CD4-positive, alpha-beta T cell treated with Interleukin-6 at 100 ng/mL for 8 hours (primary cell): Measurements from ENCODE around the gene NMT2.
"Not testable (repeated sequence)": the region's sequence is repeated elsewhere in the genome, so short reads cannot be mapped to it uniquely, and the experiment has no call there.

Experiments used
- DNase-seq: peaks from one replicate; pipeline ENCODE4 v3.0.0-alpha.2; 2020; ENCODE audit warnings: mixed read lengths, low spot score

The NMT2 gene

DNA sequence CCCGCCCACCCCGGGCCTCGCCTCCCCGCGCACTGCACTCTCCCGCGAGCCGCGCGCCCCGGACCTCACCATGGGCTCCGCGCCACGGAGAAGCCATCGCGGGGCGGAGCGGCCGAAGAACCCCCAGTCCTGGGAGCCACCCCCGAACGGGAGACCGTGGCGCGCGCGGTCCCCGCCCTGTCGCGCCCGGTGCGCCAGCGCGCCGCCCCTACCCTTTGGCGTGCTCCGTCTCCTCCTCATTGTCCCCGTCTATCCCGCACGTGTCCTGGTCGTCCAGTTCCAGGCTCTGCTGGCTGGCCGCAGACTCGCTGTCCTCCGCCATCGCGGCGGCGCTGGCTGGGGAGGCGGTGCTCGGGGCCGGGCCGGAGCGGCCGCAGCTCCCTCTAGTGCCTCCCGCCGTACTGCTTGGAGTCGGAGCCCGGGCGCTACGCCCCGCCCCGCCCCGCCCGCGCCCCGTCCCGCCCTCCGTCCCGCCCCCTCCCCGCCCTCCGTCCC is at the start of gene NMT2:
NMT2 (minus strand) TSS at position 403 of the 495 bp plus-strand sequence; CDS start at position 322, 81 bp downstream.
- DNase-seq, result no peak

DNA sequence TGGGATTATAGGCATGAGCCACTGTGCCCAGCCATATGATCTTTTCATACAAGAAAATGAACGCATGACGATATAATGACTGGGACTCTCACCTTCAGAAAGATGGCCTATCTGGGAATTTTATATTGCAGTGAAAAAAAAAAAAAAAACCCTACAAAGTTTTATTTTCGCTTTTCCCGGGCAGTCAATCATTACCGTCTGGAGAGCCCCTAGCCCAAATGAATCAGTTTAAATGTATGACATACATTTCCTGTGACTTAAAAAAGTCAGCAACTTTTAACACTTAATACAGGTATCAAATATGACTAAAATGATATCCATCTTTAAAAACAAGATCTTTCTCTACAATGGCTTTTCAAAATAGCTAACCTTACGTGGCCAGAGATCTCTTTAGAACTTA is 48.2 kb upstream of the NMT2 start:
- DNase-seq, result no peak

DNA sequence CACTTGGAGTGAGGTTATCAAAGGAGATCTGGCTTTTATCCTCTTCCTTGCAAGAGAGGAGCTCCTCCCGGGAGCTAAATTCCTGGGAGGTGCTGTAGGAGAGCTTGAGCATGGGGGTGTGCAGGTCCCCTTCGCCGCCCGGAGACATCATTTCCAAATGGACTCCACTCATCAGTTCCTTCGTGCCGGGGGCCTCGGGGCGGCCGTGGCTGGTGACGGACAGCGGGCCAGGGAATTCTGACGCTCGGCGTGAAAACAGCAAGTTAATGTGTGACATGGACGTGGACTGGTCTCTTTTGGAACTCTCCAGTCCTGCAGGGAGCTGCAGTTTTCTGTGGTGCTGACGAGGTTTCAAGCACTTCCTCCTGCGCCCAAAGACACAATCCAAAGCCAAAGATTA is 45.7 kb upstream of the NMT2 start:
- no peak for DNase-seq

DNA sequence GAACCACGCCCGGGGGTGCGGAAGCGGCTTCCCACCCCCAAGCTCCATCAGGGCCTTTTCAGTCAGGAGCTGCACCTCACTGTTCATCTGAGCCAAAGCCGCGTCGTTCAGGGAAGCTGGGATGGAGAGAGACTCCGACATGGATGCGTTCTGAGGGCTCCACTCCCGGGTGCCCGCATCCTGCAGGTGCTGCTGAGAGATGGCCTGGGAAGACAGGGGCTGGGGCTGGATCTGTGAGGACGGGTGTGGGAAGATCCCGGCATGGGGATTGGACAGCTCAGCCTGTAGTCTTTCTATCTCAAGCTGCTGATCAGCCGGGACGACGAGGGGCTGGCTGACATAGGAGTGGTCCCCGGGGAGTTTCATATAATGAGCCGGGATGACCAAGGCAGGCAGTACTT is 45.0 kb upstream of the NMT2 start:
- no peak for DNase-seq

DNA sequence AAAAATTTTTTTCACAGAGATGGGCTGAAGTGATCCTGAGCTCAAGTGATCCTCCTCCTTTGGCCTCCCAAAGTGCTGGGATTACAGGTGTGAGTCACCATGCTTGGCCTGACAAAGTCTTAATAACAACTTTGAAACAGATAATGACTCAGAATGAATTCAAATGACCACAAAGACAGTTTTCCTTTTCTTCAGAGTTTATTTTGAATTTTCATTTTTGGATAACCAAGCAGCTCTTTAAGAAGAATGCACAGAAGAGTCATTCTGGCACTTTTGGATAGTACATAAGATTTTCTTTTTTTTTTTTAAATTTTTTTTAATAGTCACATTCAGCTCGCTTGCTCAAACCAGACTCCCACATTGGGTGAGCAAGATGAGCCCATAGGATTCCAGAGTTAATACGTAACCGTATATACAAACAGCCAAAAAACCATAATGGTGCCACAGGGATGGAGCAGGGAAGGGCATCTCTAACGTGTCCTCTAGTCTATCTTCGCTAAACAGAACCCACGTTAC is 43.0 kb upstream of the NMT2 start:
- no peak for DNase-seq

DNA sequence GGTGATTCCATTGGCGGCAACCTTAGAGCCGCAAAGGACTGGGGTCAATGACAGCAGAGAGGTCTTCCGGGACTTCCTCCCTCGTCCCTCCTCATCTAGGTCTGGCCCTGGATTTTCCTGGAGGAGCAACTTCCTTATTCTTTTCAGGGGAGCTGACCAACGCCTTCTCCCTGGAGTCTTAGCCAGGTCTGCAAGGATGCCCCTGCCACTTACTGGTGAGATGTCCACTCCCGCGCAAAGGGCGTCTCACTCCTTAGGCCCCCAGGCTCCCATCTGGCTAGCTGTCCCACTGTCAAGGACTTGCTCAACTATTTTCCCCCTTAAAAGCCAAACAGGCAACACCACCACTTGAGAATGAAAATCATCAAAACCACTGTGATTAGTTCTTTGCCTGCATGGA is 42.0 kb upstream of the NMT2 start:
- DNase-seq, result no peak

DNA sequence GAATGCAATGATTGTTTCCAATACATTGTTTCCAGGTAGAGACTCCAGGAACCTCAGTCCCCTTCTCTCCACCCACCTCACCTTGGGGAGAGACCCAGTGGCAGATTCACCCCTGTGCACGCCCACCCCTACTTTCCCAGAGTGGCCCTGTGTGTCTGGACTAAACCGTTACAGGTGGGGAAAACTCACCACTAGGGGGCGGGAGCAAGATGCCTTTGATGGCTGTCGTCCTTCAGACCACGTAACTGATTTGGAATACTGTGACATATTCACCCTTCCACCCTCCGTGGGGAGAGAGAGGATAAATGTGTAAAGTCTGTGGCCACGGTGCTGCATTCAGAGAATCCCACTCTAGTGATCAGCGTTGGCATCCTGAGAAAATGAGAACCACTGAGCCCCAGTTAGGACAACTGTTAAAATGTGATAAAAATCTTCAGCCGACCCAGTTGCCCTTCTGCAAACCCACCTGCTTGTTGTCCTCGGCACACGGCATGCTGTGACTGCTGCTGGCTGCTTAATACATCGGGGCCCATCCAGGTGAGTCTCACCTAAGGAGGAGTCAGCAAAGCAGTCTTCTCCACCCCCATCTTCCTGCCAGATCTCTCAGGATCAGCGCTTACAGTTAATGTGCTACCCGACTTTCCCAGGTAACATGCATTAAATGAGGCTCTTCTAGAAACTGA is 41.5 kb upstream of the NMT2 start:
- DNase-seq, result peak; percentile 83

DNA sequence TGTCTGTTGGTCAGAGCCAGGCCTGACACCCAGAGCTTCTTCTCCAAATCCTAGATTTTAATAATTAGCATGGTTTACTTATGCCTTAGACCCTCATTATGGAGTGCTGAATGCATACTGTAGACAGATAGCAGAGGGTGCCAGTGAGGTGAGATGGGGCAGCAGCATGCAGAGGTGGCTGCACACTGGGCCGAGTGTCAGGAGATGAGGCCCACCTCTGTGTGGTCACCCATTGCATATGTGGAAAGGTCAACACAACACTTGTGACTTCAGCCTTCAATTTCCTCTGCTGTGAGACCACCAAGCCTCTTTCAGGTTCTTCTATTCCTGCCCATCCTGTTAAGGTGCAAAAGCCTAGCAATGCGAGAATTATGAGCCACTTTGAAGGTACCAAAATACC is 39.7 kb upstream of the NMT2 start:
- DNase-seq, result no peak

DNA sequence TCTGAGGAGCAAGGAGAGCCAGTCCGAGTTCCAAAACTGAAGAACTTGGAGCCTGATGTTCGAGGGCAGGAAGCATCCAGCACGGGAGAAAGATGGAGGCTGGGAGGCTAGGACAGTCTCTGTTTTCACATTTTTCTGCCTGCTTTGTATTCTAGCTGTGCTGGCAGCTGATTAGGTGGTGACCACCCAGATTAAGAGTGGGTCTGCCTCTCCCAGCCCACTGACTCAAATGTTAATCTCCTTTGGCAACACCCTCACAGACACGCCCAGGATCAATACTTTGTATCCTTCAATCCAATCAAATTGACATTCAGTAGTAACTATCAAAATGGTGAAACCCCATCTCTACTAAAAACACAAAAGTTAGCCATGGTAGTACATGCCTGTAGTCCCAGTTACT is 38.9 kb upstream of the NMT2 start:
- DNase-seq, result not testable (repeated sequence)

DNA sequence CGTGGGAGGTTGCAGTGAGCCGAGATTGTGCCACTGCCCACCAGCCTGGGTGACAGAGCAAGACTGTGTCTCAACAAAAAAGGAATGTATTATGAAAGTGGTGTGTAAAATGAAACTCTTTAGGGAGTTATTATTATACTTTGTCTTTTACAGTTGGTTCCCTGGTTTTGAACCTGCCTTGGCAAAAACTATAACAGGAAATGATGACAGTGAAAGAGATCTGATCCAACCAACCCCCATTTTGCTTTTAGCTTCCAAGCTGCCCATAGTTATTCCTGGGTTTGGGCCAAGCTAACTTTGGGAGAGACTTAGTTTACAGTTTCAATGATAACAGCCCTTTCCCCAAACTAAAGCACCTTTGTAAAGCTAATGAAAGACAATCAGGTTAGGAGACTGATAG is 34.1 kb upstream of the NMT2 start:
- no peak for DNase-seq

DNA sequence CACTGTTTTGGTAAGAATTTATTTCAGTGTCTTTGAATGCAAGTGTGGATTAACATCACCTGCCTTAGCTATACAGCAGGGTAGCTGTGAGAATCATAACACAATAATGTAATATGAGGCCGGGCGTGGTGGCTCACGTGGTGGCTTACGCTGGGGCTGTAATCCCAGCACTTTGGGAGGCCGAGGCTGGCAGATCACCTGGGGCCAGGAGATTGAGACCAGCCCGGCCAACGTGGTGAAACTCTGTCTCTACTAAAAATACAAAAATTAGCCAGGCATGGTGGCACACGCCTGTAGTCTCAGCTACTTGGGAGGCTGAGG is 33.8 kb upstream of the NMT2 start:
- not testable (repeated sequence) for DNase-seq

DNA sequence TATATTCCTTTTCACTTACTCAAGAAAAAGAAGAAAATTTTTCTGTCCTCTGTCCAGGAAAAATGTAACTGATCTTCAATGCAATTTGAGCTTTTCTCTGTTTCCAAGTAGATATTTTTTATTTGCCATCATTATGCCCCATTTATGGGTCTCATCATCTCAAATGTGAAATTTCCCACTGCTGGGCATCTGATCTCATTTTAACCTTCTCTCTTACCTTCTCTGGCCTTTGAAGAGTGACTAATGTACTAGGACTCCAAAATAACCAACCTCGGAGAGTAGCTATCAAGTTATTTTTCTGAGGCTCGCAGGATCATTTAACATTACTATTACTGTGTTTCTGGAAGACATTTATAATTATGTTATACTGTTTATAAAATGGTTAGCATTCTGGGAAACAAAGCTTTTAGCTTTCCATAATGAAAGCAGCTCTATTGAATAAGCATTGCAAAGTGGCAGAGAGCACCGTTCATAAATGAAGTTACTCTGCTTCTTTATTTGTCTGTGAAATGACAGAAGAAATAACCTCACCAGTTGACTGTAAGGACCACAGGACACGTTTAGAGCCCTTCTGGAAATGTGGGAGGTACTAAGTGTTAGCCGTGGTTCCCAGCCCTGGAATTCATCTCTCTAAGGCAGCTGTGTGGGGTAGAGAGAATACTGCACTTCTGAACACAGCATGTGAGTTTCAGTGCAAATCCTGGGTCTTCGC is 33.3 kb upstream of the NMT2 start:
- DNase-seq, result no peak

DNA sequence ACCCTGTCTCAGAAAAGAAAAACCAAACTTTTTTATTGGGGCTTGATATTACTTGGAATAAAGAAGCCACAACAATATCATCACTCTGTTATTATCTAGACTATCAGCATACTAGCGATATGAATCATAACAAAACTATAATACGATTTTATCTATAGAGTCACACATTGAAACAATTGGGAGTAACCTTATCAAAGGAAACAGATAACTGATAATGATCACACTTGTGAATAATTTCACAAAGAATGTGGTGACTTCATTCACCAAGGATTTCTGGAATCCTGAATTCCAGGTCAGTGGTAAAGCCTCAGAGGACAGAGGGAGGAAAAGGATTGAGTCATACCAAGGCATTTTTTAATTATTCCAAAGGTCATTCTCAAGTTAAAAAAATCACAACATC is 32.1 kb upstream of the NMT2 start:
- no peak for DNase-seq

DNA sequence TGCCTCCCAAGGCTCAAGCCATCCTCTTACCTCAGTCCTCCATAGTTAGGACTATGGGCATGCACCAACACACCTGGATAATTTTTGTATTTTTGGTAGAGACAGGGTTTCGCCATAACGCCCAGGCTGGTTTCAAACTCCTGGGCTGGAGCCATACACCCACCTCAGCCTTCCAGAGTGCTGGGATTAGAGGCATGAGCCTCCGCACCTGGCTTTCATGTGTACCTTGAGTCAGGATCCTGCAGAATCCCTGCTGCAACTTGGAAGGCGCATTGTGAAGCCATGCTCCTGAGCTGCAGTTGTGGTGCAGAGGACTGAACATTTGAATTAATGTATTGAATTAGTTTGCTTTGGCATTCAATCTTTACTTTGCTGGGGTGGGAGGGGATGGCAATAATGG is 29.4 kb upstream of the NMT2 start:
- DNase-seq, result no peak

DNA sequence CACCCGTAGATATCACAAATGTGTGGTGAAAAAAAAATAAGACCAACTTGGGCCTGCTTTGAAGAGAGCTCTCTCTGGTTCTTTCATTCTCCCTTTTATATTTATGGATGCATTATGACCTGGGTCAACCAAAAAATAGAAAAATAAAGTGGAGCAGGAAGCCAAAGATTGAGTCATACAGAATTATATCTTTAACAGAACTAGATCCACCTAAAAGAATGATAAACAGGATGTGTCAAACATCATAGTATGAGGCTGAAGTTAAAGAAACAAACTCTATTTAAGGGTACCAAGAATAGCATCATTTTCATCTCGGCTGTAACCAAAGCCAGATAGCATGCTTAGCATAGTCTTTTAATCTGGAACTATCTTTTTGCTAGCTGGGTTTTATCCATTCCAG is 28.8 kb upstream of the NMT2 start:
- DNase-seq, result no peak

DNA sequence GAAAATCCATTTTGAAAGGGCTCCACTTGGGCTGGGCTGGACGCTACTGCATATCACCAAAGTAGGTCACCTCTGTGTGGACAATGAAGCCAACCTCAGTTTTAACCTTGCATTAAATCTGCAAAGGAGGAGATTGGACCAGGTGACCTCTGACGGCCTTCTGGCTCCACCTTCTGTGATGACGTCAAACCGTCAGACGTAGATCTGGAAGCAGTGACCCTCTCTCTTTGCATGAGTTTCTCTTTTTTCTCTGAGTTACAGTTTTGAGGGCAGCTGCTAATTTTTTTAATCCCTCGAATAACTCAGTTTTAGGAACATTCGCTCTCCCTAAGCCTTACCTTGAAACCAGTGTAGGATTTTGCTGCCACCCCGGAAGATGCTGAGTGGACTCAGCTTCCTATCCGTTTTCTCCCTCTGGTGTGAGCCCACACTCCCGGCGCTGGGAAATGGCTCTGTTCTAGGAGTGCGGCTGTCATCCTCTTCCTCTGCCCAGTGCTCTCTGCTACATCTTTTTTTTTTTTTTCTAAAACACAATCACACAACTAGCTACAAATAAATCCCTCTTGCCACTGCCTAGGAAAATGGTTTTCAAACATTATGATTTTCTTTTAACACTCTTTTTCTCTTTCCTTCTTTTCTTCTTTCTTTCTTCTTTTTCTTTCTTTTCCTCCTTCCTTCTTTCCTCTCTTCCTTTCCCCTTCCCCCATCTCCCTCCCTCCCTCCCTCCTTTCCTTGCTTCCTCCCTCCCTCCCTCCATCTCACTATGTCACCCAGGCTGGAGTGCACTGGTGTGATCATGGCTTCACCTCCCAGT is 27.7 kb upstream of the NMT2 start:
- DNase-seq, result no peak

DNA sequence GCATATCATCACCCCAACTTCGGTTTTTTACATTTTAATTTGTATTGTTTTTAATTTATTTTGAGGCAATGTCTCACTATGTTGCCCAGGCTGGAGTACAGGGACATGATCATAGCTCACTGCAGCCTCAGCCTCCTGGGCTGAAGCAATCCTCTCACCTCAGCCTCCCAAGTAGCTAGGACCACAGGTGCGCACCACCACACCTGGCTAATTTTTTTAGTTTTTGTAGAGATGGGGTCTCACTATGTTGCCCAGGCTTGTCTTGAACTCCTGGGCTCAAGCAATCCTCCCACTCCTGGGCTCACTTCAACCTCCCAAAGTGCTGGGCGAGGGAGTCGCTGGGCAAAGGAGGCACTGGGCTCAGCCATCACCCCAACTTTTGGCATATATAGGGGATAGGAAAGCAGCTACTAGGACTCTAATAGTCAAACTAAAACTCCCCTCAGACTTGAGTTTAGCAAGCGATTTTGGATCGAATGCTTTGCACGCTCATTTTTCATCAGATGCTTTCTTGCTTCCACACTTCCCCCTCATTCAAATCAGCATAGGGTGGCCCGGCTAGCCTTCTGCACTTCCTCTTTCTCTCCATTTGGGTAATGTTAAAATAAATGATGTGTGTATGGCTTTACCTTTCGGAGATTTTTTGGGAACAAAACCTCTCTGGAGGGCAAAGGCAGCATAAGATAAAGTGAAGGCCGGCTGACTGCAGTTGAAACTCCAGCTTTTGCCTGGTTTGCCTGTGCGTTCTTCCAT is 20.8 kb upstream of the NMT2 start:
- DNase-seq, result no peak

DNA sequence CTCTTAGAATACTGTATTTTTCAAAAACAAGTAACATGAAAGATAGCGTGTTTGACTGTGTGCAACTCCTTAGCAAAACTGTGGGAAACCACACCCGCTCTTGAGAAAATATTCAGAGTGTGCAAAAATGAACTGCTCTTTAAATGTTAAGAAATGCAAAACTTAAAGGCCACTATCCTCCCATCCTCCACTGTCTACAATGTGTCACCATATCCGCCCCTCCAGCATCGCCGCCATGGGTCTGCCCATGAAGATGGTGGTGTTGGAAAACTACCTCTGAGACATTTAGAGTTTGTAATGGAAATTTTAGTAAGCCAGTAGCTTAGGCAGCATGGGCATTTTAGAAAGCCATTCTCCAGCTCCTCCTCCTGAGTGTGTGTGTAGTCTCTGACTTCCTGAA is 20.1 kb upstream of the NMT2 start:
- DNase-seq, result peak; percentile 18

DNA sequence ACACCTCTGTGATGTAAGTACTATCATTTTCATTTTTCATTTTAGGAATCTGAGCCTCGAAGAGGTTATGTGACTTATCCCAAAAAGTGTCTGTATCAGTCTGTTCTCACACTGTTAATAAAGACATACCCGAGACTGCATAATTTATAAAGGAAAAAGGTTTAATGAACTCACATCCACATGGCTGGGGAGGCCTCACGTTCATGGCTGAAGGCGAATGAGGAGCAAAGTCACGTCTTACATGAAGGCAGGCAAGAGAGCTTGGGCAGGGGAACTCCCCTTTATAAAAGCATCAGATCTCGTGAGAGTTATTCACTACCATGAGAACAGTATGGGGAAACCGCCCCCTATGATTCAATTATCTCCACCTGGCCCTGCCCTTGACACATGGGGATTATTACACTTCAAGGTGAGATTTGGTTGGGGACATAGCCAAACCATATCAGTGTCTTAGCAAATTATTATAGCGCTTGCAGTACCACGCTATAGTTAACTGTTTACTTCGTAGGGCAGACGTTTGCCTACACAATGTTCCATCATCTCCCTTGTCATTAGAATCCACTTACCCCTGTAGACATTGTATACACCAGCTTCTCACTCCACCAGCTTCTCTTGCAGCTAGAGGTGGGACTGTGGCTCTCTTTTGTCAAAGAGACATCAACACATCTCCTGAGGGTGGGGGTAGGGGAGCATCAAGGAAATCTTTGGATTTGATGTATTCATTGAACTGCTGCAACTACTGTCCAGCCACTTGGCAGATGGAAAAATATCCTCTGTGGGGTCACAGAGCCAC is 15.4 kb upstream of the NMT2 start:
- DNase-seq, result no peak

DNA sequence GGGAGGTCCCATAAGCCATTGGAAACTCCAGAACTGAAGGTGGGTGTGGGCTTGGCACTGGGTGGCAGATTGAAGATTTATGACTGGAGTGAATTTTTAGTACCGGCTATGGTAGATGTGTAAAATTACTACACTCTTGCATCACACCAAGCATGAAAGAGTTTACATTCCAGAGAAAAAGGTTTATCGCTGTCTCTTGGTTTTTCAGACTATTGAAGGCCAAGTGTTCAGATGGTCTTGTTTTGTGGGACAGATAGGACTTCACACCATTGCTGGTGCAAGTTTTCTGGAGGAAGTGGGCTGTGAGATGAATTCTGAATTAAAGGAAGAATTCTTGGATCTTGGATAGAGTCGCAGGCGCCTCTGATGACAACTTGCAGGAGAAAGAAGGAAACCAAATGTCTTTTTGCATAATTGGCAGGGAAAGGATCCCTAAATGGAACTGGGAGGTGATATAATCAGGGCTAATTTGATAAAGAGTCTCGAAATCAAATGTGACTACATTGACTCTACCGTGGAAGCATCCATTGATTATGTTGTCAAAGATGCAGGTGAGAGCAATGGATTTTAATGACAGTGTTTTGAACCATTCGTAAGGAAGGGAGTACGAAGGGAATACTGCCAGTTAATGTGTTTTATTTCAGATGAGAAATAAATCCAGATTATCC is 14.2 kb upstream of the NMT2 start:
- DNase-seq, result no peak
